HFFc6 (cell line): Measurements from ENCODE around the gene LARGE1. TPM values are rescaled to one million over a fixed set of nuclear protein-coding genes. Genes with fewer than 3 reads are reported as not detected.

Experiments
- DNase-seq: peaks from one replicate; pipeline ENCODE4 v3.0.0-alpha.2; 2018
- H3K27ac Mint-ChIP-seq: 2 replicates; pipeline ENCODE4 v1.8.0; 2020; ENCODE audit warnings: mild to moderate bottlenecking, mixed read lengths
- H3K27me3 Mint-ChIP-seq: 2 replicates; pipeline ENCODE4 v1.8.0; 2021; ENCODE audit warnings: mild to moderate bottlenecking, moderate library complexity, mixed read lengths; ENCODE audit not compliant: insufficient read depth
- H3K36me3 Mint-ChIP-seq: 2 replicates; pipeline ENCODE4 v1.8.0; 2021; ENCODE audit warnings: low read depth, mixed read lengths
- H3K4me1 Mint-ChIP-seq: 2 replicates; pipeline ENCODE4 v1.8.0; 2020; ENCODE audit warnings: low read depth, mixed read lengths
- H3K4me3 Mint-ChIP-seq: 2 replicates; pipeline ENCODE4 v1.8.0; 2020; ENCODE audit warnings: mild to moderate bottlenecking, moderate library complexity, mixed read lengths
- H3K9me3 Mint-ChIP-seq: 2 replicates; pipeline ENCODE4 v1.8.0; 2020; ENCODE audit warnings: mild to moderate bottlenecking, mixed read lengths
- total RNA-seq, 6 experiments: library from RNA; stranded (reverse); fragmentation: NEBNext Ultra II Directional; extraction: Animal tissue kit (Norgen Biotek cat#: 25700); gene quantifications; 2 replicates in 1 of 6; 3 replicates in 5 of 6; pipeline ENCODE4 v1.2.3, GENCODE V29; 2021
- TF ChIP-seq, protein P1 (sequence below): fragments of 200-600 bp; sonication (generic); IDR thresholded peaks from 2 replicates; pipeline ENCODE4 v1.5.0; 2021; ENCODE audit warnings: antibody characterized with exemption, mild to moderate bottlenecking

LARGE1 gene
- total RNA-seq, 6 experiments from 2014 or later = 4.9 to 7.3 (median 6.5) TPM

DNA sequence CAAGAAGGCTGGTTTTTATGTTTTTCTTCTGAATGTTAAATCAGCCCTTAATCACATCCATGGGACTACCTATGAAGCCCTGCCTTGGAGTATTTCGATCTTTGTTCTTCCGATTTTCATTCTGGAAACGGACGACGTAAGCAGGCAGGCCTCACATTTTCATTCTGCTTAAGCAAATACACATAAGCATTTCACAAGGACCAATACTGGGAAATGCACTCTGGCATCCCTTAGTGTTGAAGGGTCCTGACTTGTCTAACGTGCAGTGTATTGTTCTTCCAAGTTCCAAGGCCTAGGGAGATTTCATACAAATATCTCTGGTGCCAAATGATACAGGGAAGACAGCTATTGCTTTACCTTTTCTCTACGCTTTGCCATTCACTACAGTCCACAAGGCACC lies 143.8 kb downstream of the LARGE1 start:
- H3K4me3 Mint-ChIP-seq = no peak overlapping the region
- peaks cover 60% of the 10 kb centered on the region for H3K9me3 Mint-ChIP-seq
- H3K4me1 Mint-ChIP-seq = no peaks in the 10 kb centered on the region
- H3K36me3 Mint-ChIP-seq = peaks cover 4% of the 10 kb centered on the region; the same call in 1 of the 2 replicates
- H3K27me3 Mint-ChIP-seq = no peaks in the 10 kb centered on the region
- H3K27ac Mint-ChIP-seq = no peak overlapping the region
- TF ChIP-seq, protein P1, sequence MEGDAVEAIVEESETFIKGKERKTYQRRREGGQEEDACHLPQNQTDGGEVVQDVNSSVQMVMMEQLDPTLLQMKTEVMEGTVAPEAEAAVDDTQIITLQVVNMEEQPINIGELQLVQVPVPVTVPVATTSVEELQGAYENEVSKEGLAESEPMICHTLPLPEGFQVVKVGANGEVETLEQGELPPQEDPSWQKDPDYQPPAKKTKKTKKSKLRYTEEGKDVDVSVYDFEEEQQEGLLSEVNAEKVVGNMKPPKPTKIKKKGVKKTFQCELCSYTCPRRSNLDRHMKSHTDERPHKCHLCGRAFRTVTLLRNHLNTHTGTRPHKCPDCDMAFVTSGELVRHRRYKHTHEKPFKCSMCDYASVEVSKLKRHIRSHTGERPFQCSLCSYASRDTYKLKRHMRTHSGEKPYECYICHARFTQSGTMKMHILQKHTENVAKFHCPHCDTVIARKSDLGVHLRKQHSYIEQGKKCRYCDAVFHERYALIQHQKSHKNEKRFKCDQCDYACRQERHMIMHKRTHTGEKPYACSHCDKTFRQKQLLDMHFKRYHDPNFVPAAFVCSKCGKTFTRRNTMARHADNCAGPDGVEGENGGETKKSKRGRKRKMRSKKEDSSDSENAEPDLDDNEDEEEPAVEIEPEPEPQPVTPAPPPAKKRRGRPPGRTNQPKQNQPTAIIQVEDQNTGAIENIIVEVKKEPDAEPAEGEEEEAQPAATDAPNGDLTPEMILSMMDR = no peak
- DNase-seq = no peak

DNA sequence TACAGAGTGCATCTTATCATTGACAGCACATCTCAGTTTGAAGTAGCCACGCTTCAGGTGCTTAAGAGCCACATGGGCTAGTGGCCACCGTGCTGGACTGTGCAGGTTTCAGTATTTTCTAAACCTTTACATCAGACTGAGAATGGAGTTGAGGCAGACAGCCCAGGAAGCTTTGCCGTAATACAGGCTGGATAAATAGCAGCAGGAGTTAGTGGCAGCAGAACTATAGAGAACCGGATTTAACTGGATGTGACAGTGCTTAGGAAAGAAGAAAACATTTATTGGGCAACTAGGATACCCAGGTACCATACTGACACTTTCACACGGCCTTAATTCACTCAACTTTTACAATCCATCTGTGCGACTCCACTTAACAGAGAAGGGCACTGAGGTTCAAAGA lies 145.5 kb downstream of the LARGE1 start:
- peaks cover 51% of the 10 kb centered on the region for H3K9me3 Mint-ChIP-seq
- TF ChIP-seq, protein P1 = no peak
- no peak overlapping the region for H3K4me3 Mint-ChIP-seq
- H3K36me3 Mint-ChIP-seq = peaks cover 4% of the 10 kb centered on the region; the same call in 1 of the 2 replicates
- no peaks in the 10 kb centered on the region for H3K4me1 Mint-ChIP-seq
- H3K27me3 Mint-ChIP-seq = no peaks in the 10 kb centered on the region
- H3K27ac Mint-ChIP-seq = no peak overlapping the region
- no peak for DNase-seq

DNA sequence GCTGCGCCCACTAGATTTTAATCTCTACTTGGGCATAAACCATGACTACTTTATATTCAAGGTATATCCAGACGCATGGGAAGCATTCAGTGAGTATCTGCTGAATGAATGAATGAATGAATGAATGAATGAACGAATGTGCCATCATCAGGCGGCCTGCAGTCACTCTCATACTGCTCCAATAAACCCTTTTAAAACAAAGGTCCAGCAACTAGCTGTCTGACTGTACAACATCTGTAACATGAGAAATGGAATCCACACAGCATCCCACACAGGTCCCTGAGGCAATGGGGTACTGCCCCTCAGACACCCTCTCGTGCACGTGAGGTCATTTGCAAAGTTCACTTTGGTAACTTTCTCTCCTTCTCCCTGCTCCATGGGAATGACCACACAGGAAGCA lies 147.5 kb downstream of the LARGE1 start:
- H3K4me1 Mint-ChIP-seq = no peaks in the 10 kb centered on the region
- no peak overlapping the region for H3K27ac Mint-ChIP-seq
- no peaks in the 10 kb centered on the region for H3K27me3 Mint-ChIP-seq
- TF ChIP-seq, protein P1 = no peak
- no peak overlapping the region for H3K4me3 Mint-ChIP-seq
- no peak for DNase-seq
- peaks cover 38% of the 10 kb centered on the region for H3K9me3 Mint-ChIP-seq
- peaks cover 4% of the 10 kb centered on the region; the same call in 1 of the 2 replicates for H3K36me3 Mint-ChIP-seq

DNA sequence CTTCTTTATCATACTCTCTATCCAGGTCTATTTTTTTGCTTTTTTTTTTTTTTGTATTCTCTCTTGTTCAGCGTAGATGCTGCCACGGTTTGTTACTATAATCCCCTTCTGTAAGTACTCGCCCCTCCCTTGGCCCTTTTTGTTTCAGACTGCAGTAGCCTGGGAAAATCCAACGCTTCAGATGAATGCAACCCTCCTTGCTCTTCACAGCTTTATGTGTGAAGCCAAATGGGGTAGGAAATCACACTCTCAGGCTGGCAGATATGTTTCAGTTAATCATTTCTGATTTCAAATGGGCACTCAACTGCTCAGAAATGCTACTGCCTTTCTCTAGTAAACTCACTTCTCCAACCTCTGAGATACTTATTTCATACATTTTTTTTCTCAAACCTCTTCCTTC lies 149.1 kb downstream of the LARGE1 start:
- H3K4me3 Mint-ChIP-seq = no peak overlapping the region
- H3K4me1 Mint-ChIP-seq = no peaks in the 10 kb centered on the region
- peaks cover 30% of the 10 kb centered on the region for H3K9me3 Mint-ChIP-seq
- DNase-seq = no peak
- H3K27me3 Mint-ChIP-seq = no peaks in the 10 kb centered on the region
- TF ChIP-seq, protein P1 = no peak
- H3K36me3 Mint-ChIP-seq = peaks cover 4% of the 10 kb centered on the region; the same call in 1 of the 2 replicates
- no peak overlapping the region for H3K27ac Mint-ChIP-seq

DNA sequence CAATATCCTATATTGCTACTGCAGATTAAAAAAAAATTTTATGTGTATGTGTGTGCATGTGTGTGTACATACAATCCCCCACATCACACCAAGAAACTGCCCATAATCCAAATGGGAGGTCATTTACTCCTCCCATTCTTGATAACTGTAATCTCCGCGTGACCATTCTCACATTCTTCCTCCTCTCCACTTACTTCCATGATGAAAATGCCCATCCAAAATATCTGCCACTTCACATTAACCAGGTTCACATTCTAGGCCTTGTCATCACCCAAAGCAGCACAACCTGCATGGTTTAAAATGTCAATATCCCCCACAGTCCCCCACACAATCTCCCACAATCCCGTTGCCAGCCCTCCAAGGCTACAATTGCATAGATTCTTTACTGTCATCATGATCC lies 149.6 kb downstream of the LARGE1 start:
- Mint-ChIP-seq H3K9me3 (peaks cover 34% of the 10 kb centered on the region), H3K36me3 (peaks cover 8% of the 10 kb centered on the region; the same call in 1 of the 2 replicates), H3K27me3 (no peaks in the 10 kb centered on the region), H3K4me3 (no peak overlapping the region), H3K4me1 (no peaks in the 10 kb centered on the region), H3K27ac (no peak overlapping the region)
- DNase-seq = no peak
- TF ChIP-seq, protein P1 = no peak

DNA sequence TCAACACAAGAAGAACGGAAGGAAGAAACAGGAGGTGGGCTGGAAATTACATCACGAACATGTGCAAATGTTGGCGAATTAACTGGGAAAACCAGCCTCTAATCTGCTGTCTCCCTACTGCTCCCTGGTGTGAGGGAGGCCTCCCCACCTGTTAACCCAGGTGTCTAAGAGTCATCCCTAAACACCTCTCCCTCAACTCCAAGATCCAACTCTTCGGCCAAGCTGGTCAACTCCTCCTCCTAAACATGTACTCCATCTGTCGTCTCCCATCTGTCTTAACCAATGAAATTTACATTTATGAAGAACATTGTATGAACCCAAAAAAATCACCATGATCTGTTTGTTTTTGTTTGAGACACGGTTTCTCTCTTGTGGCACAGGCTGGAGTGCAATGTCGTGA lies 154.2 kb downstream of the LARGE1 start:
- Mint-ChIP-seq H3K4me3 (no peak overlapping the region), H3K27ac (no peak overlapping the region), H3K36me3 (peaks cover 13% of the 10 kb centered on the region), H3K4me1 (no peaks in the 10 kb centered on the region), H3K27me3 (peaks cover 2% of the 10 kb centered on the region), H3K9me3 (peaks cover 46% of the 10 kb centered on the region)
- DNase-seq = no peak
- TF ChIP-seq, protein P1 = no peak
